ENCODE data around the gene TMEM247. TPM values are rescaled to one million over a fixed set of nuclear protein-coding genes. Genes with fewer than 3 reads are reported as not detected.

Gene TMEM247
- total RNA-seq, 1 donor from 2014 or later, result not detected

GRCh38 chr2:46504221-46504620, 24.9 kb downstream of the TMEM247 start:
- Mint-ChIP-seq H3K27ac (no peak overlapping the region), H3K4me1 (peaks cover 14% of the 10 kb centered on the region), H3K27me3 (no peaks in the 10 kb centered on the region), H3K4me3 (no peak overlapping the region), H3K9me3 (no peaks in the 10 kb centered on the region), H3K36me3 (ENCODE audit: low read depth) (peaks cover 4% of the 10 kb centered on the region)
- no peak for TF ChIP-seq CTCF (IDR thresholded peaks at IDR 0.05)
- no peak for DNase-seq
- POLR2A ChIA-PET, result no interaction called here
- intact Hi-C loops (cut with micrococcal nuclease), result no loop called here
- CTCF ChIA-PET, result no interaction called here
- no peak for ATAC-seq (ENCODE audit: low read depth)

GRCh38 chr2:46504685-46505471, 25.5 kb downstream of the TMEM247 start:
- DNase-seq, result no peak
- TF ChIP-seq CTCF (IDR thresholded peaks at IDR 0.05), result no peak
- no peak for ATAC-seq (ENCODE audit: low read depth)
- Mint-ChIP-seq H3K27me3 (no peaks in the 10 kb centered on the region), H3K4me3 (no peak overlapping the region), H3K4me1 (peaks cover 10% of the 10 kb centered on the region), H3K9me3 (no peaks in the 10 kb centered on the region), H3K36me3 (ENCODE audit: low read depth) (peaks cover 3% of the 10 kb centered on the region), H3K27ac (no peak overlapping the region)
- intact Hi-C loops (cut with micrococcal nuclease), result no loop called here
- POLR2A ChIA-PET, result no interaction called here
- CTCF ChIA-PET, result no interaction called here

- ChIA-PET POLR2A (no interaction called here), CTCF (no interaction called here)
- no peaks in the 10 kb centered on the region for H3K9me3 Mint-ChIP-seq
- no peak for TF ChIP-seq CTCF (IDR thresholded peaks at IDR 0.05)
- H3K4me3 Mint-ChIP-seq, result no peak overlapping the region
- H3K27me3 Mint-ChIP-seq, result no peaks in the 10 kb centered on the region
- ATAC-seq (ENCODE audit: low read depth) (no peak), DNase-seq (no peak)
- no peak overlapping the region for H3K27ac Mint-ChIP-seq
- H3K36me3 Mint-ChIP-seq (ENCODE audit: low read depth), result no peaks in the 10 kb centered on the region
- peaks cover 4% of the 10 kb centered on the region for H3K4me1 Mint-ChIP-seq
- intact Hi-C loops (cut with micrococcal nuclease), result no loop called here
These were observed 26.1 kb downstream of the TMEM247 start for GRCh38 chr2:46505472-46505783.

- no peaks in the 10 kb centered on the region for H3K4me1 Mint-ChIP-seq
- H3K27ac Mint-ChIP-seq, result no peak overlapping the region
- ATAC-seq (ENCODE audit: low read depth) (no peak), DNase-seq (no peak)
- POLR2A ChIA-PET, result no interaction called here
- no peaks in the 10 kb centered on the region for H3K36me3 Mint-ChIP-seq (ENCODE audit: low read depth)
- no peak for TF ChIP-seq CTCF (IDR thresholded peaks at IDR 0.05)
- no peak overlapping the region for H3K4me3 Mint-ChIP-seq
- CTCF ChIA-PET, result no interaction called here
- H3K27me3 Mint-ChIP-seq, result no peaks in the 10 kb centered on the region
- no peaks in the 10 kb centered on the region for H3K9me3 Mint-ChIP-seq
- intact Hi-C loops (cut with micrococcal nuclease), result no loop called here
These were observed 26.9 kb downstream of the TMEM247 start for GRCh38 chr2:46506131-46506706.

GRCh38 chr2:46508312-46508711, 28.9 kb downstream of the TMEM247 start:
- intact Hi-C loops (cut with micrococcal nuclease), result no loop called here
- POLR2A ChIA-PET, result no interaction called here
- H3K4me1 Mint-ChIP-seq, result no peaks in the 10 kb centered on the region
- no peaks in the 10 kb centered on the region for H3K9me3 Mint-ChIP-seq
- CTCF ChIA-PET, result no interaction called here
- no peak for ATAC-seq (ENCODE audit: low read depth)
- no peak for DNase-seq
- no peak for TF ChIP-seq CTCF (IDR thresholded peaks at IDR 0.05)
- no peaks in the 10 kb centered on the region for H3K27me3 Mint-ChIP-seq
- H3K27ac Mint-ChIP-seq, result no peak overlapping the region
- no peak overlapping the region for H3K4me3 Mint-ChIP-seq
- H3K36me3 Mint-ChIP-seq (ENCODE audit: low read depth), result no peaks in the 10 kb centered on the region

All from activated B cell treated with CpG ODN at 0.5 μM for 24 hours (primary cell).